Gastroesophageal sphincter (tissue), 3 donors: ENCODE results near the gene TUBB4A.

Experiments
- EP300 ChIP-seq: sonication (generic); formaldehyde crosslinking; IDR thresholded peaks from one replicate; pipeline ENCODE4 v1.6.1; 2017; ENCODE audit warnings: antibody characterized with exemption, mild to moderate bottlenecking
- POLR2A ChIP-seq, 2 donors: fragments of 450-650 bp; IDR thresholded peaks; one replicate each; pipeline ENCODE4 v1.6.1; 2017; ENCODE audit warnings: antibody characterized with exemption in 2 of 2, mild to moderate bottlenecking in 2 of 2, moderate library complexity in 1 of 2
- POLR2AphosphoS5 ChIP-seq: sonication (generic); formaldehyde crosslinking; IDR thresholded peaks from one replicate; pipeline ENCODE4 v1.6.1; 2017; ENCODE audit warnings: antibody characterized with exemption
- TF ChIP-seq, protein P1 (sequence below), 4 experiments: fragments of 200-600 bp in 2 of 4; fragments of 450-650 bp in 2 of 4; sonication (generic) in 1 of 4; IDR thresholded peaks; one replicate each; pipeline ENCODE4 v1.5.1; 2017 to 2019; ENCODE audit warnings: antibody characterized with exemption in 4 of 4, mild to moderate bottlenecking in 2 of 4, moderate library complexity in 2 of 4

GRCh38 chr19:6532244-6532999, 30.3 kb upstream of the TUBB4A start:
- TF ChIP-seq, protein P1, sequence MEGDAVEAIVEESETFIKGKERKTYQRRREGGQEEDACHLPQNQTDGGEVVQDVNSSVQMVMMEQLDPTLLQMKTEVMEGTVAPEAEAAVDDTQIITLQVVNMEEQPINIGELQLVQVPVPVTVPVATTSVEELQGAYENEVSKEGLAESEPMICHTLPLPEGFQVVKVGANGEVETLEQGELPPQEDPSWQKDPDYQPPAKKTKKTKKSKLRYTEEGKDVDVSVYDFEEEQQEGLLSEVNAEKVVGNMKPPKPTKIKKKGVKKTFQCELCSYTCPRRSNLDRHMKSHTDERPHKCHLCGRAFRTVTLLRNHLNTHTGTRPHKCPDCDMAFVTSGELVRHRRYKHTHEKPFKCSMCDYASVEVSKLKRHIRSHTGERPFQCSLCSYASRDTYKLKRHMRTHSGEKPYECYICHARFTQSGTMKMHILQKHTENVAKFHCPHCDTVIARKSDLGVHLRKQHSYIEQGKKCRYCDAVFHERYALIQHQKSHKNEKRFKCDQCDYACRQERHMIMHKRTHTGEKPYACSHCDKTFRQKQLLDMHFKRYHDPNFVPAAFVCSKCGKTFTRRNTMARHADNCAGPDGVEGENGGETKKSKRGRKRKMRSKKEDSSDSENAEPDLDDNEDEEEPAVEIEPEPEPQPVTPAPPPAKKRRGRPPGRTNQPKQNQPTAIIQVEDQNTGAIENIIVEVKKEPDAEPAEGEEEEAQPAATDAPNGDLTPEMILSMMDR (IDR thresholded peaks at IDR 0.05), result no peak
- TF ChIP-seq POLR2A (IDR thresholded peaks at IDR 0.05), result no peak
- TF ChIP-seq EP300, result no peak
- TF ChIP-seq POLR2AphosphoS5, result no peak
